Measurements from ENCODE around the gene ZNF226. TPM values are rescaled to one million over a fixed set of nuclear protein-coding genes. Genes with fewer than 3 reads are reported as not detected.

ZNF226 gene
- total and polyA plus RNA-seq, 9 of the 15 experiments (the other 6 are each of a cell fraction or from before 2014, with no cell fraction given) = 6.2 to 19.4 (median 9.3) TPM

DNA sequence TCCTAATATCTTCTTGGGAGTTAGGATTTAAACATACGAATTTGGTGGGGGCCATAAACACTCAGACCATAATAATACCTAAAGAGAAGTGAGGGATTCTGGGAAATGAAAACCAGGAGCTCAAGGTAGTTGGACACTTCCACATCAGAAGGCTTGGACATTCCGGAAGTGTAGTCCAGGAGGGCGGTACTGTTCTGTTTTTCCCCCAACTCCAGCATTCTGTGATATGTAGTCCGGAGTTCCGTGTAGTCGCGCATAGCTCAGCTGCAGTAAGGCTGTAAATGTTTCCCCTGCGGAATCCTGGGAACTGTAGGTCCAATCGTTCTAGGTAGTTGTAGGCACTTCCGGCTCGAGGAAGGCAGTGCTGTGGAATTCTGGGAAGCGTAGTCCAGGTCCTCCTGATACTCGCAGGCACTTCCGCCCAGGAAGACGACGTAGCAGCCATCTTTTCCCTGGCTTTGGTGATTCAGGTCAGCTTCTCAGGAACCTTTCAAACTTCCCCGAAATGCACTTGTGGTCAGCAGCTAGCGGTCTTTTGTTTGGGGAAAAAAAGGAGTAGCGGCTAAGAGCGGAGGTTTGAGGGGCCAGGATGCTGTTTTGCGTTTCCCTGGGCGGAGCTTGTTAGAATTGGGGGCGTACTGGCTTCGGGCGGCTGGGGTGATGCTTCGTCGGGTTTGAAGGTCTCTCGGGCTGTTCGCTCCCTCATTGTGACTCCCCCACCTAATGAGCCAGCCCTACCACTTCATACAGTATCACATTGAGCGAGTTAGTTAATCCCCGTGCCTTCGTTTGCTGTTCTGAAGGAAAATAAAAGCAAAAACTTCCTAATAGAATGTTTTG lies at the start of gene ZNF226 (continued):
- TF ChIP-seq, protein P1, sequence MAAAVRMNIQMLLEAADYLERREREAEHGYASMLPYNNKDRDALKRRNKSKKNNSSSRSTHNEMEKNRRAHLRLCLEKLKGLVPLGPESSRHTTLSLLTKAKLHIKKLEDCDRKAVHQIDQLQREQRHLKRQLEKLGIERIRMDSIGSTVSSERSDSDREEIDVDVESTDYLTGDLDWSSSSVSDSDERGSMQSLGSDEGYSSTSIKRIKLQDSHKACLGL (CRISPR knock-in tag; IDR thresholded peaks at IDR 0.05; ENCODE audit: borderline replicate concordance, poor library complexity, severe bottlenecking) = no peak
- no peak for TF ChIP-seq PHB (CRISPR knock-in tag; IDR thresholded peaks at IDR 0.05)
- peak; percentile 73 for TF ChIP-seq ATF7 (IDR thresholded peaks at IDR 0.05)
- TF ChIP-seq U2AF1 (optimal IDR thresholded peaks at IDR 0.05; ENCODE audit: low read depth, low read length) = no peak
- no peak for TF ChIP-seq RBM22 (IDR thresholded peaks at IDR 0.05; ENCODE audit: low read depth, low read length, poor library complexity, severe bottlenecking)
- no peak for TF ChIP-seq NFYB (IDR thresholded peaks at IDR 0.05; ENCODE audit: extremely low read depth, insufficient read length)
- TF ChIP-seq, protein P2, sequence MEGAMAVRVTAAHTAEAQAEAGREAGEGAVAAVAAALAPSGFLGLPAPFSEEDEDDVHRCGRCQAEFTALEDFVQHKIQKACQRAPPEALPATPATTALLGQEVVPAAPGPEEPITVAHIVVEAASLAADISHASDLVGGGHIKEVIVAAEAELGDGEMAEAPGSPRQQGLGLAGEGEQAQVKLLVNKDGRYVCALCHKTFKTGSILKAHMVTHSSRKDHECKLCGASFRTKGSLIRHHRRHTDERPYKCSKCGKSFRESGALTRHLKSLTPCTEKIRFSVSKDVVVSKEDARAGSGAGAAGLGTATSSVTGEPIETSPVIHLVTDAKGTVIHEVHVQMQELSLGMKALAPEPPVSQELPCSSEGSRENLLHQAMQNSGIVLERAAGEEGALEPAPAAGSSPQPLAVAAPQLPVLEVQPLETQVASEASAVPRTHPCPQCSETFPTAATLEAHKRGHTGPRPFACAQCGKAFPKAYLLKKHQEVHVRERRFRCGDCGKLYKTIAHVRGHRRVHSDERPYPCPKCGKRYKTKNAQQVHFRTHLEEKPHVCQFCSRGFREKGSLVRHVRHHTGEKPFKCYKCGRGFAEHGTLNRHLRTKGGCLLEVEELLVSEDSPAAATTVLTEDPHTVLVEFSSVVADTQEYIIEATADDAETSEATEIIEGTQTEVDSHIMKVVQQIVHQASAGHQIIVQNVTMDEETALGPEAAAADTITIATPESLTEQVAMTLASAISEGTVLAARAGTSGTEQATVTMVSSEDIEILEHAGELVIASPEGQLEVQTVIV (CRISPR knock-in tag; IDR thresholded peaks at IDR 0.05; ENCODE audit: borderline replicate concordance) = no peak
- peak; percentile 67 for TF ChIP-seq L3MBTL2 (IDR thresholded peaks at IDR 0.05)
- TF ChIP-seq, protein P3, sequence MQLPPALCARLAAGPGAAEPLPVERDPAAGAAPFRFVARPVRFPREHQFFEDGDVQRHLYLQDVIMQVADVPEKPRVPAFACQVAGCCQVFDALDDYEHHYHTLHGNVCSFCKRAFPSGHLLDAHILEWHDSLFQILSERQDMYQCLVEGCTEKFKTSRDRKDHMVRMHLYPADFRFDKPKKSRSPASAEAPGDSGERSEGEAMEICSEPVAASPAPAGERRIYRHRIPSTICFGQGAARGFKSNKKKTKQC (CRISPR knock-in tag; IDR thresholded peaks at IDR 0.05) = no peak
- peak; percentile 91 for TF ChIP-seq CREM (IDR thresholded peaks at IDR 0.05; ENCODE audit: low read depth)
- TF ChIP-seq, protein P4, sequence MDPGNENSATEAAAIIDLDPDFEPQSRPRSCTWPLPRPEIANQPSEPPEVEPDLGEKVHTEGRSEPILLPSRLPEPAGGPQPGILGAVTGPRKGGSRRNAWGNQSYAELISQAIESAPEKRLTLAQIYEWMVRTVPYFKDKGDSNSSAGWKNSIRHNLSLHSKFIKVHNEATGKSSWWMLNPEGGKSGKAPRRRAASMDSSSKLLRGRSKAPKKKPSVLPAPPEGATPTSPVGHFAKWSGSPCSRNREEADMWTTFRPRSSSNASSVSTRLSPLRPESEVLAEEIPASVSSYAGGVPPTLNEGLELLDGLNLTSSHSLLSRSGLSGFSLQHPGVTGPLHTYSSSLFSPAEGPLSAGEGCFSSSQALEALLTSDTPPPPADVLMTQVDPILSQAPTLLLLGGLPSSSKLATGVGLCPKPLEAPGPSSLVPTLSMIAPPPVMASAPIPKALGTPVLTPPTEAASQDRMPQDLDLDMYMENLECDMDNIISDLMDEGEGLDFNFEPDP (CRISPR knock-in tag; IDR thresholded peaks at IDR 0.05) = no peak
- no peak for TF ChIP-seq ETS2 (tag; IDR thresholded peaks at IDR 0.05; ENCODE audit: borderline replicate concordance, poor library complexity, severe bottlenecking)
- no peak for TF ChIP-seq SMARCB1 (IDR thresholded peaks at IDR 0.05; ENCODE audit: insufficient read length, low read depth)
- TF ChIP-seq ZSCAN32 (CRISPR knock-in tag; IDR thresholded peaks at IDR 0.05) = no peak
- TF ChIP-seq FOXJ2 (tag; IDR thresholded peaks at IDR 0.05) = peak; percentile 70; the same call in 1 of the 2 replicates
- peak; percentile 92 for TF ChIP-seq NFRKB (IDR thresholded peaks at IDR 0.05; ENCODE audit: low read depth)
- TF ChIP-seq, protein P5, sequence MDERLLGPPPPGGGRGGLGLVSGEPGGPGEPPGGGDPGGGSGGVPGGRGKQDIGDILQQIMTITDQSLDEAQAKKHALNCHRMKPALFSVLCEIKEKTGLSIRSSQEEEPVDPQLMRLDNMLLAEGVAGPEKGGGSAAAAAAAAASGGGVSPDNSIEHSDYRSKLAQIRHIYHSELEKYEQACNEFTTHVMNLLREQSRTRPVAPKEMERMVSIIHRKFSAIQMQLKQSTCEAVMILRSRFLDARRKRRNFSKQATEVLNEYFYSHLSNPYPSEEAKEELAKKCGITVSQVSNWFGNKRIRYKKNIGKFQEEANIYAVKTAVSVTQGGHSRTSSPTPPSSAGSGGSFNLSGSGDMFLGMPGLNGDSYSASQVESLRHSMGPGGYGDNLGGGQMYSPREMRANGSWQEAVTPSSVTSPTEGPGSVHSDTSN (CRISPR knock-in tag; IDR thresholded peaks at IDR 0.05; ENCODE audit: low read depth) = no peak
- TF ChIP-seq, protein P5 (tag; conservative IDR thresholded peaks at IDR 0.05; ENCODE audit: low read depth) = no peak
- no peak for TF ChIP-seq CCAR2 (IDR thresholded peaks at IDR 0.05; ENCODE audit: low read depth, low read length)
